ENCODE data around the gene NIPAL3.

NIPAL3 gene

DNA sequence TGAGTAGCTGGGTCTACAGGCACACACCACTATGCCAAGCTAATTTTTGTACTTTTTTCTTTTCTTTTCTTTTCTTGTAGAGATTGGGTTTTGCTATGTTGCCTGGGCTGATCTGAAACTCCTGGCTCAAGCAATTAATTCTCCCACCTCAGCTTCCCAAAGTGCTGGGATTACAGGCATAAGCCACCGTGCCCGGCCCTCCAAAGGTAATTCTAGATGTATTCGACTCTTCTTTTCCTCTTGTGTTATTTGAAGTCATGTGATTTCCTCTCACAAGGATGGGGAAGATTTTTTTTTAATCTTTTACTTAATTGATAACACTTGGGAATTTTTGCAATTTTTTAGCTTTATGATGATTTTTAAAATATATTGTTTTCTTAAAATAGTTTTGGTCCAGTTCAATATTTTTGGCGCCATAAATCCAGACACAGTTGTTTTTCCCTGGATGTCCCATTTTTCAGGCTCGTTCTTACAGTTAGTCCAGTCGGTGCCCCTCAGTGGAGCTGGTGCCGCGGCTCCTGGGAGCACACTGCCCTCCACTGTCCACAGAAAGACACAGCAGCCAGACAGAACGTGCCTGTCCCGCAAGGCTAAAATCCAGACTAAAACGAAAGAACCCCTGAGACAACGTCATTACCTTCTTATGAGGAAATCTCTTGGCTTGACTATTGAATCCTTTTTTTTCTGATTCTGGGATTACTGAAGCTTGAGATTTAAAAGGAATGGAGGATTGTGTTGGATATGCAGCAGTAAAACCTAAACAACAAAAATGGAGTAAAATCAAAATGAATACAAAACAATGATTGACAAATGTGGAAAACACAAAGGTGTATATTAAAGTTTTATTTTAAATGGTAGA, 24.4 kb upstream of the NIPAL3 start:
- DNase-seq (ENCODE audit: low read depth), result peak; percentile 81

DNA sequence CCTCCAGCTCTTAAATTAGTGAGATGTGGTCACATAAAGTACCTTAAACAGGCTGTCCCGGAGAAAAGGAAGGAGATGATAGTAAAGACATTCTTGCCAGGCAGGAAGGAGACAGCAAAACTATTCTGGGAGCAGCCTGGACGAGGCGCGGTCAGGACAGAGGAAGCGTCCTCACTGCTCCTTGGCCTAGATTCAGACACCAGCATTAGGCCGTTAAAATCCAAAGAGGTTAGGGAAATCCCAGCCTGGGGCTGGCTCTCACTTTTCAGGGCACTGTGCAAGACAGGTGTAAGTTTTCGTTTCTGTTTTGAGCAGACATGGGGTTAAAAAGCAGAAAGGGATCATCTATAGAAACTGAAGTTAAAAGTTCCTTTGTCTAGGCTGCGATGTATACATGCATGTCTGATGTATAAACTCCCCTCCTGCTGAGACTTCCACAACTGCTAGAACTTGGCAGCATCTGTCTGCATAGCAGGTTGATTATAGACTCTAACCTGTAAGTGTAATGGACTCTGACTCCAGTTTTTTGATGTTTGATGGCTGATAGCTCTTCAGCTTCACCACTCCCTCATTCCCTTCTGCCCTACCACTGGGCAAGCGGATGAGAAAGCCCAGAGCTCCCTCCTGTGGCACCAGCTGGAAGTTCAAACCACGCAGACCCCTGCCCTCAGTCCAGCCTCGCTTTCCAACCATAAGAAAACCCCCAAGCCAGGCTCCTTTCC, 23.6 kb upstream of the NIPAL3 start:
- peak; percentile 65 for DNase-seq (ENCODE audit: low read depth)

DNA sequence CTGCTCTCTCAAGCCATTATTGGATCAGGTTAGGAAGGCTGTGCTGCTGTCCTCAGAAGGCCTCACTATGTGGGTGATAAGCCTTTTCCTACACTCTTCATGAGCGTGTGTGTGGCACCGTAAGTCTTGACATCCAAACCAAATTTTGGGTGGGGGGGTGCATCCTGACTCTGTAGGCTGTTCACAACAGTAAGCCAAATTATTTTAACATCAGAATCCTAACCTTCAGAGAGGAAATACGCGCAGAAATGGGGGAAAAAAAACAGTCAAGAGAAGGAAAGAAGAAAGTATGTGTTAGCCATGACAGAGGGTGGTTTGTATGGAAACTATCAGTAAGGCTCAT, 23.0 kb upstream of the NIPAL3 start:
- DNase-seq (ENCODE audit: low read depth), result no peak

DNA sequence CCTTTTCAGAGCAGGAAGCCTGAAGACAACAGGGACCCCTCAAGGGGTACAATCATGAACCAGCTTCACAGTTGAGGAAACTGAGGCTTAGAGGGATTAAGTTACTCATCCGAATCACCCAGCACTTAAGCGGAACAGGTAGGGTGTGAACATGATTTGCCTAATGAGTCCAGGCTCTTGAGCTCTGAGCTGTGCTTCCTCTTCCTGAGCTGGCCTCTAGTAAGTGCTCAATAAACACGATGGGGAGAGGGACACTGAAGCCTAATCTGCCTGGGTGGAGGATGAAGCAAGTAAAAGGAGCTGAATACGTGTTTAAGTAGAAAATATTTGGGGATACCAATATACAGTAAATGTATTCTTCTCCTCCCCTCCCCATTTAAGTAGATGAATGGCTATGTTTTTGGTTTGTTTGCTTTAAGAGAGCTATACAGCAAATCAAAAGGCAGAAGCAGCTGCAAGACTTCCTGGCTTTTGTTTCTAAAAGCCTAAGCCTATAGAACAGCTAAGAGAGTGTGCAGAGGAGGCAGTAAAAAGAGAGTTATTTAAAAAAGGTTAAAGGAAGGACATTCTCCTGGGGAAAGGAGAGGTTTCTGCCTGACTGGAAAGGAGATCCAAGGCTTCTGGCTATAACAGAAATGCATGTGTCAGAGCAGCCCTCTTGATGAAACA, 22.5 kb upstream of the NIPAL3 start:
- no peak for DNase-seq (ENCODE audit: low read depth)

DNA sequence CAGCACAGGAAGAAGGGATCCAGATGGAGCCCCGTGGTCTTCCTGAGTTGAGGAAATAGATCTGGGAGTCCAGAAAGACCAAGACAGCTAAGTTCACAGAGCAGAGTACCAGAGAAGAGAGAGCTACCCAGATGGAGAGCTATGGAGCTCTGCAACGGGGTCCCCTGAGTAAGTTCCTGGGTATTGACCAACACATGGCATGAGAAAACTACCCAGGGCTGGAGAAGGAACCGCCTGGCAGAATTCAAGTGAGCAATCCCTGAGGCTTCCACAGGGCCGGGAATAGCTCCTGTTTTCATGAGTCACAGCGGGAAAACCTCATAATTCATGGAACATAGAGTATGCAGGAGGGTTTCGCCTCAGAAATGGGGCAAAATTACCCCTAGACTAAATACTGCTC, 21.7 kb upstream of the NIPAL3 start:
- DNase-seq (ENCODE audit: low read depth), result peak; percentile 95

DNA sequence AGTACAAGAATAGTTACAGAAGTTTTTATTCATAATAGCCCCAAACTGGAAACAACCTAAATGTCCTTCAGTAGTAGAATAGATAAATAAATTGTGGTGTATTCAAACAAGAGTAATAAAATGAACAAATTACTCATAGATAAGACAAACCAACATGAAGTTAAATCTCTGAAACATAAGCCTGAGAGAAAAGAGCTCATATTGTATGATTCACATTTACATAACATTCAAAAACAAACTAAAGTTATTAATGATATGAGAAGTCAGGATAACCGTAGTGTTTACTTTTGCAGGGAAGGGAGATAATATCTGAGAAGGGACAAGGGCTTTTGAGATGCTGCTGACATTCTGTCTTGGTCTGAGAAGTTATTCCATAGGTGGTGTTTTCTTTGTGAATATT, 15.5 kb upstream of the NIPAL3 start:
- DNase-seq (ENCODE audit: low read depth), result peak; percentile 81

DNA sequence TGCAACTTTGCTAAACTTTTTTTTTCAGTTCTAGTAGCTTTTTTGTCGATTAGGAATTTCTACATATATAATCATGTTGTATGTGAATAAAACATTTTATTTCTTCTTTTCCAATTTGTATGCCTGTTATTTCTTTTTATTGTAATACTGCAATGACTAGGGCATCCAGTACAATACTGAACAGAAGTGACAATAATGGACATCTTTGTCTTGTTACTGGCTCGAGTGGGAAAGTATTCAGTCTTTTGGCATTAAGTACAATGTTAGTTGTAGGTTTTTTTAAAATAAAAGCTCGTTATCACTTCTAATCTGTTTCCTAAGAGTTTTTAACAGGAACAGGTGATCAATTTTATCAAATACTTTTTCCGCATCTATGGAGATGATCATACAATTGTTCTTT, 11.8 kb upstream of the NIPAL3 start:
- no peak for DNase-seq (ENCODE audit: low read depth)

DNA sequence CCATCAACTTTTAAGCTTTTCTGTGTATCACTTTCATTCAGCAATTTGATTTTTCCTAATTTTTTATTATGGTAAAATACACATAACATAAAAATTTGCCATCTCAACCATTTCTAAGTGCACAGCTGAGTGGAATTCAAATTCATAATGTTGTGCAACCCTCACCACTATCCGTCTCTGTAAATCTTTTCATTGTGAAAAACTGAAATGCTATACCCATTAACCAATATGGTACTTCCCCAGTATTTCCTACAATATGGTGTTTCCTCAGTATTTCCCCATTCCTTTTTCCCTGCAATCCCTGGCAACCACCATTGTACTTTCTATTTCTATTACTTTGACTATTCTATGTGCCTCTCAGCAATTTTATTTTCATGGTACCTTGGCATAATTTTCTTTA, 8.8 kb upstream of the NIPAL3 start:
- DNase-seq (ENCODE audit: low read depth), result peak; percentile 54

DNA sequence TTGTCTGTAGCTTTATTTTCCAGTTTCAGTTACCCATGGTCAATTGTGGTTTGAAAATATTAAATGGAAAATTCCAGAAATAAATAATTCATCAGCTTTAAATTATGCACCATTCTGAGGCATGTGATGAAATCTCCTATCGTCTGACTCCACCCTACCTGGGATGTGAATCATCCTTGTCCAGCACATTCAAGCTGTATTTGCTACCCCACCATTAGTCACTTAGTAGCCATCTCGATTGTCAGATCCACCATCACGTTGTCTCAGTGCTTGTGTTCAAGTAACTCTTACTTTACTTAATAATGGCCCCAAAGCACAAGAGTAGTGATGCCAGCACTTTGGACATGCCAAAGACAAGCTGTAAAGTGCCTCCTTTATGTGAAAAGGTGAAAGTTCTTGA, 6.1 kb upstream of the NIPAL3 start:
- peak; percentile 91 for DNase-seq (ENCODE audit: low read depth)

DNA sequence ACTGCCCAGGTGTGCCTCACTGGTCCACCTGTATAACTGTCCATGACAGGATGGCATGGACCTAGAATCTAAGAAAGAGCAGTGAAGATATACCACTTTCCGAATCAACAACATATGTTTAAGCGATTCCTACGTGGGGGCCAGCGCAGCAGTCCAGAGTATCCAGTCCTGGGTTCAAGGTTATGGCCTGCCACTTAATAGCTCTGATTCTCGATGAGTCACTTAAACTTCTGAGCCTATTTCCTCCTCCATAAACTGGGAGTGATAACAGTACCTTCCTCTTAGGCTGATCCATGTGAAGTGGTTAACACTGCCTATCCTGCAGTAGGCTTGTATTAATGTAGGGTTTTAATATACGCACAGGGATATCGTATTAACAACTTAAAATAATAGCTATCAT, 4.9 kb upstream of the NIPAL3 start:
- DNase-seq (ENCODE audit: low read depth), result no peak

DNA sequence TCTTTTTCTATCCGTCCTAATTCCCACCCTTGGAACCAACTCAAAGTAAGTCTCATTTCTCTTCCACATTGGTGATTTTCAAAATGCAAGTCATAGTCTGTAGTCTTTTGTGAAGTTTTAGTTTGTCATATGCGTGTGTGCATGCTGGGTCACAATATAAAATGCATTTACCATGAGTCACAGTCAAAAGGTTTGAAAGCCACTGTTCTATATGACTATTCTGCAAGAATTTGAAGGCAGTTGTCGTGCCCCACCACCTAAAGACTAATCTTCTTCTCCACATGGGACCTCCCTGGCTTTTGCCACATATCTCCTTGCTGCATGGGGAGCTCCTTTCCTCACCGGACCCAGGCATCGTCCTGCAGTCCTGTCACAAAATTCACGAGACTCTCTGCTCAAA, 3.6 kb upstream of the NIPAL3 start:
- DNase-seq (ENCODE audit: low read depth), result no peak

DNA sequence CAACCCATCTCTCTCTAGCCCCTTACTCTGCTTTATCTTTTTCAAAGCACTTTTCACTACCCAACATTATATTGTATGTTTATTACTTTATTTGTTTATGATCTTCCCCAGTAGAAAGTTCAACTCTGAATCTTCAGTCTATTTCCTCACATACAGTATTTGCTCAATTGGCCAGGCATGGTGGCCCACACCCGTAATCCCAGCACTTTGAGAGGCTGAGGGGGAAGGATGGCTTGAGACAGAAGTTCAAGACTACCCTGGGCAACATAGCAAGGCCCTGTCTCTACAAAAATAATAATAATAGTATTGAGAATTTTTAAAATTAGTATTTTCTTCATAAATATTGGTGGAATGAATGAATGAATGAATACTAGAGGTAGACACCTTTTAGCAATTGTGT, 3.2 kb upstream of the NIPAL3 start:
- DNase-seq (ENCODE audit: low read depth), result no peak

DNA sequence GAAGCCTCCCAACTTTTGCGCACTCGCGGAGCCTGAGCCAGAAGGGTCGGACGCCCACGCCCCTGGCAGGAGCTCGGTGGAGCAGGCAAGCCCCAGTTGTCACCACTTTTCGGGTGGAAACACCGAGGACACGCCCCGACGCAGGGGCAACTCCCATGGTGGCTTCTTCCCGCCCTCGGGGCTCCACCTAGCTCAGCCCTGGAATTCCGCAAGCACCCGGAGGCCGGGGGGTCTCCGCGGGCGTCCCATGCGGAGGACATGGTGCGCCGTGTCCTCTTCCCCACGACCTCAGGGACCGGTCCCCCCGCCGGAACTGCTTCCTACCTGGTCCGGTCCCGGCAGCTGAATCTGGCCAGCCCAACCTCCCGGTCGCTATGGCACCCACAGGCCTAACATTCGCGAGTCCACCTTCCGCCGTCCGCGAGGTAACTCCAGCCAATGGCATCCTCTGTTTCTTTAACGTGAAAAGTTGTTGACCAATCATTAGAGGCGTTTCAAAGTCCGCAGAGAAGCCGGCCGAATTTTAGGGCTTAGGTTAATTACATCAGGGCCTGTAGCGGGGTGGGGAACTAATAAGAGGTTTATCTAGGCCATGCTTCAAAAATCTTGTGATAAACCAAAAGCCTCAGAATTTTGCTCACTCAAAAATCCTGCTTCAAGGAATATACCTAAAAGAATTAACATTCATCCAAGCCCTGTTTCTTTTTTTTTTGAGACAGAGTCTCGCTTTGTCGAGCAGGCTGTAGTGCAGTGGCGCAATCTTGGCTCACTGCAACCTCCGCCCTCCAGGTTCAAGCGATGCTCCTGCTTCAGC, 2.0 kb upstream of the NIPAL3 start, which contains the start of gene STPG1:
Gene STPG1 (minus strand): TSS at position 433 of the 814 bp plus-strand sequence. CDS start 12,394 bp downstream, outside the sequence.
- peak; percentile 77 for DNase-seq (ENCODE audit: low read depth)

DNA sequence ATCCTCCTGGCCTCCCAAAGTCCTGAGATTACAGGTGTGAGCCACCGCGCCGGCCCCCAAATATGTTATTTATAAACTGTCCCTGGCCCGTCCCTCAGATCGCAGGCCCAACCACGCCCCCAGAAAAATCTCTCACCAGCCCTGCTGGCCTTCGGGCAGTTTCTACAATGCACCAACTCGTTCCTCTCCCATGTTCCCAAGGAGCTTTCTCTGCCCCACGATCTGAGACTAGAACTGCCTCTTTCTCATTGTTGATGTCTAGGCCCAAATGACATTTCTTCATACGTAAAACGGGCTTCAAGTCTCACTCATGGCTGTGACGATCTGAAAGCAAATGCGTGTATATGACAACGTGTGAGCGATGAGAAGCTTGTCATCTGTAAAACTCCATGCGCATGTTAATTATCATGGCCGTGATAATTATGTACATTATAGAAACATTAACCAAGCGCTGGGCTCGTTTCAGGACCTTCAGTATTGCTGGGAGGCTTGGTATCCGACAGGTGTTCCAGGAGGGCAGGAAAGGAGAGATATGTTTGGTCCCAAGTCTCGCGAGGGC, 748 bp upstream of the NIPAL3 start:
- no peak for DNase-seq (ENCODE audit: low read depth)

DNA sequence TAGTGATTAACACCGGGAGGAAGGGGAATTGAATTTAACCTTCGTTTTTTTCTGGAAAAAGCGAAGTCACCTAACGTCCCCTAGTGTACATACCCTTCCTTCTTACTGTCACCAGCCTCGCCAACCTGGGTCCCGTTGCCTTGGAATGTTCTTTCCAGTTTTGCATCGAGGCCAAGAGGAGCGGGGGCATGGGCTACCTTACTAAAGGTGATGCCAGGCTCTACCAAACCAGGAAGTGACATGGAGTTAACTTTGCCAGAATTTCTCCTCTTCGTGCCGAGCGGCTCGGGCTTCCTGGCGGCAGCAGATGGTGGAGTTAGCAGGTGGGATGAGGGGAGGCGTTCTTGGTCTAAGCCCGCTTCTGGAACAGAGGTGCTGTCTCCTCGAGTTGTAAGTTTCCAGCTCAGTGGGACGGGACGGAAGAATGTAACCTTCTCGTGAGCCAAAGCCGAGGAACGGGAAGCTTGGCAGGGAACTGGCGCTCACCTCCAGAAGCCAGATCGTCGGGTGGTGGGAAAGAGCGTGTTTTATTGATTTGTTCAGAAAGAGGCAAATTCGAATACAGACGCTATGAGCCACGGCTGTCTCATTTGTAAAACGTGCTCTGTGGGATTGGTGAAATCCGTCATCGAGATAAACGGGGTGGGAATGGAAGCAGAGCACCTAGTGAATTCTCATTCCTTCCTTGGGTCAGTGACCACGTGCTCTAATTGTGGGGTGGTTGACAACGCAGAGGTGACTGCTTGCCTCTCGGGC, 486 bp downstream of the NIPAL3 start:
- DNase-seq (ENCODE audit: low read depth), result no peak

DNA sequence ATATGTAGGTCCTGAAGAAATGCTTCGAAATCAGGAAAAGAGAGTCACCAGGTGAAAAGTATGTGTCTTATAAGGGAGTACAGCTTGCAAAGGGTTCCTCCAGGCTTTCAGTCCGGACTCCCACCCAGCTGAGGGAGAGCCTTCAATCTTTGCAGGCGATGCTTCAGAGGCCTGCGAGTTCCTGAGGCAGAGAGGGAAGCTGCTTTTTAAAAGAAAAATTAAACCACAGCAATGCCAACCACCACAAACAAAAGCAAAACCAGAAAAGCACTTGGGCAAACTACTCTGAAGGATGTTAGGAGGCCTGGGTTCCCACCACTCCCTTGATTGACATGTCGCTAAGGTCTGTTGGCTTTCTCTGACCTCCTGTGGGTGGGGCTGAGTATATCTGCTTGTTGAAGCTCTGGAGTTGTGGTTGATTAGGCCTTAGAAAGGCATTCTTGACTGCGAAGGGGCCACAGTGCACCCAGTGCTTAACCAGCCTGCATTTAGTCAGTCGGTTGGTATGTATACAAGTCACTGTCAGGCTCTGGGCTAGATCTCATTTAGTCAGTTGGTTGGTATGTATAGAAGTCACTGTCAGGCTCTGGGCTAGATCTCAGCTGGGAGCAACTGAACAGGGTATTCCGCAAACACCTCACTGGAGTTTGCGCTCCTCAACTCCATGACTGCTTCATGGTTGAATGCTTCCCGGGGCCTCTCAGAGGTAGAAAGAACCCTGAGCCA, 1.2 kb downstream of the NIPAL3 start:
- peak; percentile 99 for DNase-seq (ENCODE audit: low read depth)

DNA sequence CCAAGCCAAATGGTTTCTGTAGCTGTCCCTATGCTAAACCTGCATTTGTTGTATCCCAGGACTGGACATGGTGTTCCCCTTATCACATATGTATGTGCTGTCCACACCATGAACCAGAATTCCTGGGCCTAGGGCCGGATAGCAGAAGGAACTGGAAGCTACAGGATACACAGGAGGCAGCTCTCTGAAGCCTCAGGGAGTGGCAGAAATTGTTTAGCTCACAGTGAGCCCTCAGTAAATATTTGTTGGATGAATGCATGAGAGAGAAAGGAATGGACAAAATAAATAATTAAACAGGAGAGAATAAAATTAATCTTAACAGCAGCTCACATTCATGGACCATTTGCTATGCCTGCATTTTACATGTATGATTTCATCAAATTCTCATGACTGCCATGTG, 2.1 kb downstream of the NIPAL3 start:
- peak; percentile 63 for DNase-seq (ENCODE audit: low read depth)

DNA sequence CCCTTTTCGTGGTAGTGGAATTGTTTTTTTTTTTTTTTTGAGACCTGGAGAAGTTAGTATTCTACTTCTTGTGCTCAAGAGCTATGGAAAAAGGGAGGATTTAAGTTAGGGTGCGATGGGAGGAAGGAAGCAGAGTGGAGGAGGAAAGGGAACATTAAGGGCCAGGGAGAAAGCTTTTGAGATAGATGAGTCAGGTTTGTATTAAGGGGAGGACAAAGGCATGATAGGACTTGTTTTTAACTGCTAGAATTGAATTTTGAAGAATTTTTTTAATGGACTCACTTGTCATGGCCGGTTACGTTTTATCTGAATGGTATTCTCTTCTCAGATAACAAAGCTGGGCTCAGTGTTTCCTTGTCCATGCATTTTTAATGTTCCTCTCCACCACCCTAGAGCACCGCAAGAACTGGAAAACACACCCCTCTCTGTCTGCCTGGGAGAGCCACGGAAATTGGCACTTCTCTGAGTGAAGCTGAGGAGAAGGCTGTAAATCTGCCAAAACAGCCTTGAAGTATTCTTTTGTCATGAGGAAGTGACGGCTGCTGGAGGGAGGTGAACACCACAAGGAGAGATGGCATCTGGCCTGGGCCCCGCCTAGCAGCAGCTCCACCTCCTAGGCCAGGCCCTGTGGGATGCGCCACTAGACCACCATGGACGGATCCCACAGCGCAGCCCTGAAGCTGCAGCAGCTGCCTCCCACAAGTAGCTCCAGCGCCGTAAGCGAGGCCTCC, 3.5 kb downstream of the NIPAL3 start:
- peak; percentile 32 for DNase-seq (ENCODE audit: low read depth)

DNA sequence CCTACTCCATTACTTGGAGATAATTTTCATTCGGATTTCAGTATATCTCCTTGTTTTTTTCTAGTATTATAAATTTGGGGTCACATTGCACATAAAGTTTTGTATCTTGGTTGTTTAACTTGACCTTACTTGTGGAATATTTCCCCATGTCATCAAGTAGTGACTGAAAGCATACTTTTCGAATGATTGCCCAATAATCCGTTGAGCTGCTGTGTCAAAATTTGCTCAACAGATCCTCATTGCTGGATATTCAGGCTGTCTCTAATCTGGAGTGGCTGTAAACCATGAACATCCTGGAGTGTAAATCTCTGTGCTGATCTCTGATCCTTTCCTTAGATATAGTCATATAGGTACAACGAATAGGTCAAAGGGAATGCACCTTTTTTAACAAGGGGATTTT, 4.9 kb downstream of the NIPAL3 start:
- DNase-seq (ENCODE audit: low read depth), result peak; percentile 84

DNA sequence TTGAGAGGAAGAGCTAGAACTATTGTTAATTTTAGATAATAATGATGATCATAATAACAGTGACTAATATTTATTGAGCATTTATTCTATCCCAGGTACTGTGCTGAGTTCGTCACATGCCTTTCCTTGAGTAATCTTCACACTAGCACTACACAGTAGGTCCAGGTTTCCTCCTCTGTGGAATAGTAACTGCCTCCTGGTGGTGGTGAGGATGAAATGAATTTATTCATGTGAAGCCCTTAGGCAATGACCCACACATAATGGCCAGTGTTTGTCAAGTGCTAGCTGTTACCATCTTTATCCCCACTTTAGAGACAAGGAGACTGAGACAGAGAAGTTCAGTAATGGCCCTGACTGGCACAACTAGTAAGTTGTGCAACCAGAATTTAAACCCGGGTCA, 5.9 kb downstream of the NIPAL3 start:
- DNase-seq (ENCODE audit: low read depth), result no peak

All from amniotic epithelial cell (primary cell).